H1 (cell line): Measurements from ENCODE around the gene CEP192. TPM values are rescaled to one million over a fixed set of nuclear protein-coding genes. Genes with fewer than 3 reads are reported as not detected.

Experiments
- CTCF ChIA-PET: fragments of 300-600 bp; sonication (Branson Sonifier 250); formaldehyde crosslinking; loops from one replicate; lab custom pipeline; 2021; ENCODE audit not compliant: partially characterized antibody; lab: Charles Lee
- POLR2A ChIA-PET: fragments of 300-600 bp; sonication (Branson Sonifier 250); formaldehyde crosslinking; loops from one replicate; lab custom pipeline; 2021; ENCODE audit warnings: inconsistent platforms; ENCODE audit not compliant: partially characterized antibody; lab: Charles Lee
- DNase-seq, 2 experiments: peaks; one replicate each; pipeline versions ENCODE4 v3.0.0 to v3.0.0-alpha.2; 2010 to 2022; ENCODE audit warnings: low spot score in 2 of 2, low read depth in 1 of 2, mixed read lengths in 1 of 2
- FAIRE-seq: peaks from 2 replicates; lab custom pipeline; 2011; peaks lifted over from hg19 to GRCh38; lab: Jason Lieb, UNC
- H2AFZ ChIP-seq: 2 replicates; pipeline ENCODE4 v1.8.1; 2012; ENCODE audit warnings: low read length, inconsistent platforms
- H2AK5ac ChIP-seq: 2 replicates; pipeline ENCODE4 v1.6.1; 2013; ENCODE audit warnings: low read depth, low read length
- H2BK120ac ChIP-seq: replicated peaks from 2 replicates; pipeline ENCODE3; 2013; ENCODE audit warnings: low read depth, low read length, inconsistent platforms
- H2BK12ac ChIP-seq: 2 replicates; pipeline ENCODE4 v1.6.1; 2013; ENCODE audit warnings: low read depth, low read length
- H2BK15ac ChIP-seq: 2 replicates; pipeline ENCODE4 v1.6.1; 2013; ENCODE audit warnings: low read length
- H2BK20ac ChIP-seq: 2 replicates; pipeline ENCODE4 v1.6.1; 2013; ENCODE audit warnings: low read length
- H2BK5ac ChIP-seq: 2 replicates; pipeline ENCODE4 v1.6.1; 2013; ENCODE audit warnings: low read depth, low read length
- H3K14ac ChIP-seq: 2 replicates; pipeline ENCODE4 v1.6.1; 2013; ENCODE audit warnings: inconsistent platforms; ENCODE audit not compliant: insufficient read length
- H3K18ac ChIP-seq: 2 replicates; pipeline ENCODE4 v1.6.1; 2013; ENCODE audit warnings: low read length; ENCODE audit errors: extremely low read depth
- H3K23ac ChIP-seq: 2 replicates; pipeline ENCODE4 v1.6.1; 2013; ENCODE audit warnings: inconsistent platforms; ENCODE audit not compliant: insufficient read length
- H3K23me2 ChIP-seq: 2 replicates; pipeline ENCODE4 v1.6.1; 2013; ENCODE audit warnings: low read depth, low read length
- H3K27ac ChIP-seq: 2 replicates; pipeline ENCODE4 v1.6.1; 2011; ENCODE audit warnings: low read depth, low read length, inconsistent platforms
- H3K27me3 ChIP-seq, 4 experiments: replicated peaks in 1 of 4; 1 replicate in 1 of 4; 2 replicates in 3 of 4; pipeline versions ENCODE4 v1.6.1 to v1.8.1; 2011 to 2013; ENCODE audit warnings: low read length in 3 of 4, mild to moderate bottlenecking in 3 of 4, inconsistent platforms in 2 of 4, mixed read lengths in 2 of 4, moderate library complexity in 1 of 4; ENCODE audit not compliant: control insufficient read depth in 3 of 4, insufficient read depth in 3 of 4; ENCODE audit errors: extremely low read depth in 1 of 4
- H3K36me3 ChIP-seq, 4 experiments: 2 replicates each; pipeline versions ENCODE4 v1.6.1 to v1.8.1; 2011 to 2013; ENCODE audit warnings: mild to moderate bottlenecking in 4 of 4, low read length in 3 of 4, moderate library complexity in 2 of 4, control low read depth in 1 of 4, inconsistent platforms in 1 of 4; ENCODE audit not compliant: insufficient read depth in 4 of 4, control insufficient read depth in 2 of 4
- H3K4ac ChIP-seq: replicated peaks from 2 replicates; pipeline ENCODE3; 2013; ENCODE audit warnings: low read length, low read depth, mixed read lengths, inconsistent platforms; ENCODE audit not compliant: insufficient read length
- H3K4me1 ChIP-seq, 4 experiments: replicated peaks in 1 of 4; 1 replicate in 1 of 4; 2 replicates in 3 of 4; pipeline versions ENCODE4 v1.6.1 to v1.8.1; 2011 to 2013; ENCODE audit warnings: low read length in 3 of 4, inconsistent platforms in 2 of 4, mixed read lengths in 1 of 4; ENCODE audit not compliant: insufficient read depth in 4 of 4, control insufficient read depth in 3 of 4
- H3K4me2 ChIP-seq, 2 experiments: 2 replicates each; pipeline versions ENCODE4 v1.6.1 to v1.8.1; 2011 to 2013; ENCODE audit warnings: low read depth in 2 of 2, low read length in 2 of 2, control low read depth in 1 of 2, inconsistent platforms in 1 of 2, mild to moderate bottlenecking in 1 of 2; ENCODE audit not compliant: insufficient read depth in 1 of 2
- H3K4me3 ChIP-seq, 4 experiments: fragments of 200-600, 300-600 bp in 1 of 4; sonication (generic), shearing (Covaris generic), sonication (Bioruptor Twin) in 1 of 4; 2 replicates each; pipeline versions ENCODE4 v1.5.1 to v1.8.1; 2011 to 2016; ENCODE audit warnings: low read length in 4 of 4, low read depth in 3 of 4, control low read depth in 2 of 4, inconsistent platforms in 2 of 4, mild to moderate bottlenecking in 2 of 4, mixed read lengths in 1 of 4, moderate library complexity in 1 of 4; ENCODE audit not compliant: insufficient read depth in 2 of 4; ENCODE audit errors: extremely low read depth in 1 of 4
- H3K56ac ChIP-seq: replicated peaks from 2 replicates; pipeline ENCODE3; 2013; ENCODE audit warnings: low read depth, mild to moderate bottlenecking, mixed read lengths, low read length, inconsistent platforms; ENCODE audit not compliant: insufficient read length
- H3K79me1 ChIP-seq: 2 replicates; pipeline ENCODE4 v1.6.1; 2013; ENCODE audit warnings: low read depth, low read length, control low read depth
- H3K79me2 ChIP-seq, 2 experiments: 2 replicates each; pipeline versions ENCODE4 v1.6.1 to v1.8.1; 2012 to 2013; ENCODE audit warnings: low read length in 2 of 2, mild to moderate bottlenecking in 2 of 2, inconsistent platforms in 1 of 2; ENCODE audit not compliant: insufficient read depth in 2 of 2, control insufficient read depth in 1 of 2
- H3K9ac ChIP-seq, 4 experiments: replicated peaks in 1 of 4; 1 replicate in 1 of 4; 2 replicates in 3 of 4; pipeline versions ENCODE4 v1.6.1 to v1.8.1; 2011 to 2013; ENCODE audit warnings: low read depth in 3 of 4, low read length in 3 of 4, control low read depth in 2 of 4, mild to moderate bottlenecking in 2 of 4, moderate library complexity in 2 of 4, inconsistent platforms in 1 of 4; ENCODE audit errors: extremely low read depth in 1 of 4
- H3K9me3 ChIP-seq, 2 experiments: 2 replicates each; pipeline versions ENCODE4 v1.6.1 to v1.8.1; 2012 to 2013; ENCODE audit warnings: mild to moderate bottlenecking in 2 of 2, moderate library complexity in 2 of 2, control low read depth in 1 of 2, inconsistent platforms in 1 of 2, low read depth in 1 of 2, low read length in 1 of 2, mixed read lengths in 1 of 2; ENCODE audit not compliant: insufficient read depth in 2 of 2
- H4K20me1 ChIP-seq, 2 experiments: replicated peaks in 1 of 2; 2 replicates each; pipeline versions ENCODE3 to v1.8.1; 2011 to 2013; ENCODE audit warnings: inconsistent platforms in 2 of 2, low read length in 2 of 2, mild to moderate bottlenecking in 1 of 2; ENCODE audit not compliant: insufficient read depth in 2 of 2, control insufficient read depth in 1 of 2
- H4K5ac ChIP-seq: 2 replicates; pipeline ENCODE4 v1.6.1; 2013; ENCODE audit warnings: low read length, low read depth, mixed read lengths, inconsistent platforms; ENCODE audit not compliant: insufficient read length
- H4K8ac ChIP-seq: 2 replicates; pipeline ENCODE4 v1.8.0; 2013; ENCODE audit warnings: mild to moderate bottlenecking, moderate library complexity, low read length, inconsistent platforms; ENCODE audit not compliant: insufficient read depth; ENCODE audit errors: extremely low read depth
- H4K91ac ChIP-seq: replicated peaks from 2 replicates; pipeline ENCODE3; 2013; ENCODE audit warnings: low read length, mixed read lengths, inconsistent platforms; ENCODE audit not compliant: insufficient read length
- BCL11A ChIP-seq, 2 experiments: IDR thresholded peaks; one replicate each; pipeline ENCODE4 v1.6.1; 2011; ENCODE audit warnings: low read depth in 2 of 2, low read length in 2 of 2, mild to moderate bottlenecking in 2 of 2
- CBX8 ChIP-seq: fragments of 300-800, 300-1000 bp; sonication (generic); IDR thresholded peaks from 2 replicates; pipeline ENCODE4 v1.7.1; 2016; ENCODE audit warnings: low read depth, low read length, borderline replicate concordance
- EGR1 ChIP-seq: IDR thresholded peaks from 2 replicates; pipeline ENCODE4 v1.6.1; 2011; ENCODE audit warnings: low read depth, low read length, borderline replicate concordance
- EP300 ChIP-seq, 2 experiments: IDR thresholded peaks; 1 replicate in 1 of 2; 2 replicates in 1 of 2; pipeline ENCODE4 v1.6.1; 2011 to 2012; ENCODE audit warnings: low read depth in 2 of 2, low read length in 2 of 2, mild to moderate bottlenecking in 2 of 2, borderline replicate concordance in 1 of 2, inconsistent platforms in 1 of 2, moderate library complexity in 1 of 2
- GTF2F1 ChIP-seq: IDR thresholded peaks from 2 replicates; pipeline ENCODE4 v1.6.1; 2012; ENCODE audit warnings: low read depth, low read length, improper control_type of control experiment, borderline replicate concordance
- KDM4A ChIP-seq: IDR thresholded peaks from one replicate; pipeline ENCODE4 v1.7.1; 2012; ENCODE audit warnings: low read depth, mild to moderate bottlenecking, moderate library complexity, low read length, inconsistent platforms; ENCODE audit not compliant: severe bottlenecking
- KDM5A ChIP-seq: fragments of 200-600 bp; IDR thresholded peaks from 2 replicates; pipeline ENCODE4 v1.7.1; 2012; ENCODE audit warnings: mild to moderate bottlenecking, low read length, inconsistent platforms, mixed read lengths
- MAX ChIP-seq: IDR thresholded peaks from 2 replicates; pipeline ENCODE4 v1.6.1; 2012; ENCODE audit warnings: inconsistent platforms
- POLR2A ChIP-seq, 2 experiments: IDR thresholded peaks; 1 replicate in 1 of 2; 2 replicates in 1 of 2; pipeline ENCODE4 v1.6.1; 2011; ENCODE audit warnings: low read depth in 2 of 2, low read length in 2 of 2, mild to moderate bottlenecking in 2 of 2; ENCODE audit errors: control extremely low read depth in 1 of 2
- RFX5 ChIP-seq: IDR thresholded peaks from 2 replicates; pipeline ENCODE4 v1.6.1; 2011; ENCODE audit warnings: low read depth, low read length, improper control_type of control experiment, borderline replicate concordance
- SUZ12 ChIP-seq: fragments of 200-600 bp; sonication (generic); IDR thresholded peaks from 2 replicates; pipeline ENCODE4 v1.6.1; 2012; ENCODE audit warnings: mild to moderate bottlenecking, inconsistent platforms, low read length, moderate library complexity, mixed read lengths
- TAF7 ChIP-seq: optimal IDR thresholded peaks from 2 replicates; pipeline ENCODE3; 2011; ENCODE audit warnings: low read depth, mild to moderate bottlenecking, inconsistent platforms, low read length, moderate library complexity, borderline replicate concordance
- USF2 ChIP-seq: IDR thresholded peaks from 2 replicates; pipeline ENCODE4 v1.6.1; 2011; ENCODE audit warnings: low read length, improper control_type of control experiment
- WGBS, 2 experiments: shearing (Covaris generic) in 1 of 2; methylation state at CpG; one replicate each; pipeline versions ENCODE4 v1.1.6 to v1.1.7; 2013 to 2015; ENCODE audit warnings: low lambda C conversion rate in 2 of 2, mixed read lengths in 2 of 2, inconsistent platforms in 1 of 2, low coverage in 1 of 2, missing lambda C conversion rate in 1 of 2; ENCODE audit not compliant: insufficient replicate concordance in 2 of 2, insufficient coverage in 1 of 2, insufficient read length in 1 of 2; ENCODE audit errors: extremely low coverage in 1 of 2, missing lambda C conversion rate in 1 of 2; 5-methylcytosine and 5-hydroxymethylcytosine counted together
- polyA plus RNA-seq, 7 experiments: library from polyadenylated mRNA; depleted of rRNA in 3 of 7; stranded (reverse) in 5 of 7; unstranded in 2 of 7; fragments of >200 nt in 5 of 7; fragments of 200-250 nt in 2 of 7; gene quantifications; 1 replicate in 5 of 7; 2 replicates in 1 of 7; 4 replicates in 1 of 7; pipeline versions ENCODE4 v1.2.1 to v1.2.3, GENCODE V29; 2011 to 2013; ENCODE audit warnings: missing spikeins in 2 of 7, mixed read lengths in 2 of 7
- total RNA-seq: library from RNA; stranded (reverse); fragmentation: NEBNext Ultra II Directional; extraction: Animal tissue kit (Norgen Biotek cat#: 25700); gene quantifications from 2 replicates; pipeline ENCODE4 v1.2.1, GENCODE V29; 2021

Gene CEP192
- total and polyA plus RNA-seq, 2 of the 8 experiments (the other 6 are each of a cell fraction or from before 2014, with no cell fraction given): 13.4 to 23.1 TPM

GRCh38 chr18:13086906-13087305 is 95.7 kb downstream of the CEP192 start:
- H4K20me1 ChIP-seq: no peaks in the 10 kb centered on the region
- no peaks in the 10 kb centered on the region for H3K4me1 ChIP-seq
- FAIRE-seq (no peak), DNase-seq (no peak)
- no peak overlapping the region for H4K8ac ChIP-seq
- ChIA-PET CTCF (no interaction called here), POLR2A (no interaction called here)
- H2AK5ac ChIP-seq: no peak overlapping the region
- no peak overlapping the region for H2BK12ac ChIP-seq
- H3K23ac ChIP-seq: no peak overlapping the region
- no peak overlapping the region for H3K18ac ChIP-seq
- no peak overlapping the region for H3K4me2 ChIP-seq
- no peak overlapping the region for H2BK5ac ChIP-seq
- peaks cover 11% of the 10 kb centered on the region in 2 experiments; a peak in 3 of 4 replicates for H3K9me3 ChIP-seq
- H4K91ac ChIP-seq: no peak overlapping the region
- no peak overlapping the region for H3K14ac ChIP-seq
- no peaks in the 10 kb centered on the region for H3K79me1 ChIP-seq
- no peak overlapping the region for H2BK20ac ChIP-seq
- H3K23me2 ChIP-seq: no peaks in the 10 kb centered on the region
- no peak overlapping the region for H2AFZ ChIP-seq
- no peak overlapping the region for H2BK15ac ChIP-seq
- 88% methylated on average over 4 of the region's 4 CpGs; no CpG with 5 or more reads in 1 of the 2 experiments for whole genome bisulfite sequencing, 2 experiments
- no peaks in the 10 kb centered on the region for H3K79me2 ChIP-seq
- H3K27me3 ChIP-seq: no peaks in the 10 kb centered on the region
- H3K36me3 ChIP-seq: peaks cover 0 to 23% (median 6%) of the 10 kb centered on the region in 4 experiments; a peak in 5 of 8 replicates
- H3K56ac ChIP-seq: no peak overlapping the region
- no peak overlapping the region for H3K9ac ChIP-seq
- H3K27ac ChIP-seq: no peak overlapping the region
- no peak overlapping the region for H2BK120ac ChIP-seq
- no peak overlapping the region for H4K5ac ChIP-seq
- no peak overlapping the region for H3K4ac ChIP-seq
- no peak overlapping the region for H3K4me3 ChIP-seq
- TF ChIP-seq SUZ12 (no peak), POLR2A (IDR thresholded peaks at IDR 0.05; ENCODE audit: control extremely low read depth in 1 of 2, low read depth in 2 of 2, low read length in 2 of 2) (no peak), GTF2F1 (no peak), USF2 (no peak), KDM4A (no peak), MAX (no peak), CBX8 (no peak), EP300 (IDR thresholded peaks at IDR 0.05; ENCODE audit: borderline replicate concordance in 1 of 2, low read depth in 2 of 2, low read length in 2 of 2) (no peak), TAF7 (no peak), BCL11A (IDR thresholded peaks at IDR 0.05; ENCODE audit: low read depth in 2 of 2, low read length in 2 of 2) (no peak), KDM5A (no peak), EGR1 (no peak), RFX5 (no peak)
